GM12865 (cell line): ENCODE data around the gene PKLR.

Source experiments
- DNase-seq: peaks from one replicate; pipeline ENCODE4 v3.0.0; 2010; ENCODE audit warnings: low read depth
- H3K4me3 ChIP-seq: 2 replicates; pipeline ENCODE4 v1.5.1; 2011; ENCODE audit warnings: mild to moderate bottlenecking, low read depth, low read length, control low read depth
- CTCF ChIP-seq: IDR thresholded peaks from 2 replicates; pipeline ENCODE4 v1.5.1; 2011; ENCODE audit warnings: low read length, control low read depth, low read depth, inconsistent platforms; ENCODE audit not compliant: insufficient read depth; ENCODE audit errors: missing control alignments

Gene PKLR

GRCh38 chr1:155255243-155256007, 45.8 kb downstream of the PKLR start, which contains the start of gene ENTREP3:
Gene ENTREP3, minus strand, starts transcription at chr1:155255483. Its CDS starts 606 bp downstream, at chr1:155254877.
- H3K4me3 ChIP-seq, result peak within 1 kb of the TSS; percentile 68
- DNase-seq, result peak; percentile 87
- no peak for TF ChIP-seq CTCF

GRCh38 chr1:155254714-155255242, 46.5 kb downstream of the PKLR start:
- peak overlapping the region; percentile 68 for H3K4me3 ChIP-seq
- no peak for TF ChIP-seq CTCF
- DNase-seq, result no peak

GRCh38 chr1:155254228-155254713, 47.0 kb downstream of the PKLR start:
- no peak for TF ChIP-seq CTCF
- peak overlapping the region; percentile 68 for H3K4me3 ChIP-seq
- no peak for DNase-seq

GRCh38 chr1:155253797-155254196, 47.4 kb downstream of the PKLR start:
- no peak for DNase-seq
- no peak for TF ChIP-seq CTCF
- H3K4me3 ChIP-seq, result no peak overlapping the region

- no peak for DNase-seq
- no peak overlapping the region for H3K4me3 ChIP-seq
- no peak for TF ChIP-seq CTCF
These were observed 48.0 kb downstream of the PKLR start for GRCh38 chr1:155253208-155253607.

- no peak for DNase-seq
- no peak overlapping the region for H3K4me3 ChIP-seq
- no peak for TF ChIP-seq CTCF
These were observed 49.7 kb downstream of the PKLR start for GRCh38 chr1:155251566-155251965.
